HG03571 (cell line): ENCODE results near the gene ZBTB48.
"Not testable (repeated sequence)": the region's sequence is repeated elsewhere in the genome, so short reads cannot be mapped to it uniquely, and the experiment has no call there.

Source experiments
- ATAC-seq: cut with Tn5 transposase; IDR thresholded peaks from one replicate; pipeline ENCODE4 v1.9.1; 2021; ENCODE audit not compliant: unreplicated experiment

Gene ZBTB48

DNA sequence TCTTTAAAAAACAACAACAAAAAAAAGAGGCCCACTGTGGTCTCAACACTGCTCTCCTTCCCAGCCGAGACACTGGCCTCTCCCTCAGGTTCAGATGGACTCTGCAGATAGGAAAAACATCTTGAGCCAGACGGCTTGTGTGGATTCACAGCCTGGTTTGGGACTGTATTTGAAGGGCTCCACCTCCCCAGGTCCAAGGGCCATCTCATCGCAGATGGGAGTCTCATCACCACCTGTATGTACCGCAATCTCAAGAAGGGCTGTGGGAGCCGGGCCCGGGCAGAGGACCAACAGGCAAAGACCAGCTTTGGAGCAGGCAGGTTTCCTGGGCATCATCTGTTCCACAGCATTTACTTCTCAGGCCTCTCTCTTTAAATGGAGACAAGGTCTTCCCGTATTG lies 10.3 kb downstream of the ZBTB48 start:
- no peak for ATAC-seq

DNA sequence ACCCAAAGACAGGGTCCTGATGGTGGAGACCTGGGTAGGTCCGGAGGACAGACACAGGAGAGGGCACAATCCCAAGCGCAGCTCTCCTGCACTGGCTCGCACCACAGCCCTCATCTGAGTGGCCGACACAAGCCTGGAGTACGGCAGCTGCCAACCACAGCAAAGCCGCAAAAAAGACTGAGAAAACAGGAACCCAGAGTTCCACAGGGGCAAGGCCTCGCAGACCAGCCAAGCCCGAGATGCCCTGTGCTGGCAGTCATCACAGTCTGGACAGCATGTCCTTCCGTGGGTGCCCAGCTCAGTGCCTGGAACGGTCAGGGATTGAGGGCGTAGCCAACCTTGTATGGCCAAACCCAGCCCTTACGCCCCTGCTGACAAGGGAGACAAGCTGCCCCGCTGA lies 11.4 kb downstream of the ZBTB48 start:
- no peak for ATAC-seq

DNA sequence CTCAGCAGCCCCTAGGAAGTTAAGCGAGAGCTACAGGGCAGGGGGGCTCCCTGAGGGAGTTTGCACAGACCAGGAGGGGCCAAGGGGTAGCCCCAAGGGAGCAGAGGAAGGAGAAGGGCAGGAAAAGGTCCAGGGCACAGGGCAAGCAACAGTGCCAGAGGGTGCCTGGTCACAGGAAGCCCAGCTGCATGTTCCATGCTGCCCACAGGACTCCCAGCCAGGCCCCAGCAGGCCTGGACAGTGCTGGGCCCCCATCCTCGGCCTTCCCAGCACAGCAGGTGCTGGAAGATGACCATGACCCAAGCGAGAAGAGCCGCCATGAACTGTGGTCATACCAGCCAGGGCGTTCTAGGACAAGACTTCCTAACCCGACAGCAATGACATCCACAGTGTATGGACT lies 11.8 kb downstream of the ZBTB48 start:
- no peak for ATAC-seq

DNA sequence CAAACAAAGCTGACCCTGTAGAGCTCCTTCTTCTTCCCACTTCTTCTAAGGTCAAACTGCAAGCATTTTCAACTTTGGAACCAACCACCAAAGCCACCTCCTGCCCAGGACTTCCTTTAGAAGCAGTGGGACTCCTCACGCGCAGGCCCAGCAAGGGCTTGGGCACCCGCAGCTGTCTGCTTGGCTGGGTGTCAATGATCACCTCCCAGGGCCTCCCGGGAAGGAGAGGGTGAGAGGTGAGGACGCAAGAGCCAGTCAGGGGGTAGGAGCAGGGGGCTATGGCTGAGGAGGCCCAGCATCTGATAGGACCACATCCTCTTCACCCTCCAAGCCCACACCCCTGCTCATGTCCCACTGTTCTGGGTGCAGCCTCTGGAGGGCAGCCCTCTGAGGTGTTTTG lies 12.6 kb downstream of the ZBTB48 start:
- no peak for ATAC-seq

DNA sequence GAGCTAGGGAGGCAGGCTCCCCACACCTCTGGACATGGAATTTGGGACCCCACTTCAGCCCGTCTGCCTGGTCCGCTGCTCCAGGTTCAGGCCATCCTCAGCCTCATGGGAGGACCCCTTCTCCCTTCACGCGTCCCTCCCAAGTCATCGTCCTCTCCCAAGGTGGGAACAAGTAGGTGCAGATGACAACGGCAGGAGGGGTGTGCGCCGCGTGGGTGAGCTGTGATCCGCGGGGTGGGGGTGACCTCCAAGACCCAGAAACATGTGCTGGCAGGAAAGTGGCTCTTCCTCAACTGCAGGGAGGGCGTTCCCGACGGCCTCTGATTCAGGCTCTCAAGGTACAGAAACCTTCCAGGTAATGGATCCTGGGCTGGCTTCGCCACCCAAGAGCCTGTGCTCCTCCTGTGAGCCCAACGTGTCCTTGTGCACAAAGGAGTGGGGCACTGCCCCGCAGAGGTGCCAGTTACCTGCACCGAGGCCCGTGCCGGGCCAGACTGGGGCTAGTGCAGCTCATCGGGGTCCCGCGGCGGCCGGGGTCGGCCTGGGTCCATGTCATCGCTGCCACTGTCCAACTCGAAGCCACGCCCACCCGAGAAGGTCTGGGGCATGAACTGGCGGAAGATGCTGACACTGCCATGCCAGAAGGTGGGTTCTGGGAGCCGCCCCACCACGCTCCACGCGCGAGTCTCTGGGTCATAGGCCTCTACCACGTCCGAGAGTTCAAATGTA lies 13.2 kb downstream of the ZBTB48 start:
- no peak for ATAC-seq

DNA sequence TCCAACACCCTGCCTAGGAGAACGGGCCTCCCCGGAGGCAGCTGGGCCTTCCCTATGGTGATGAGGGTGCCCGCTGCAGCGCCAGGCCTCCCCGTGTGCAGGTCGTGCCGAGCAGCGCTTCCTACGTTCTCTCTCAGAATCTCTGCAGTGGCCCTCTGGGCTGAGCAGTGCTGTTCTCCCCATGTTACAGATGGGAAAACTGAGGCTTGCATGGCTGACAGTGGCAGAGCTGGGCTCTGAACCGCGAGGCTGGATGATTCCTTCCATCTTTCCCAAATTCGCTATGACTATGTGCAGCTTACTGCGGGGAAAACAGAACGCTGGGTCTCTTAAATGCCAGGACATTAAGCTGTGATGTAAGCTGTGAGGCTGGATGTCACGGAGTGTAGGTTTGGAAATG lies 14.0 kb downstream of the ZBTB48 start:
- no peak for ATAC-seq

DNA sequence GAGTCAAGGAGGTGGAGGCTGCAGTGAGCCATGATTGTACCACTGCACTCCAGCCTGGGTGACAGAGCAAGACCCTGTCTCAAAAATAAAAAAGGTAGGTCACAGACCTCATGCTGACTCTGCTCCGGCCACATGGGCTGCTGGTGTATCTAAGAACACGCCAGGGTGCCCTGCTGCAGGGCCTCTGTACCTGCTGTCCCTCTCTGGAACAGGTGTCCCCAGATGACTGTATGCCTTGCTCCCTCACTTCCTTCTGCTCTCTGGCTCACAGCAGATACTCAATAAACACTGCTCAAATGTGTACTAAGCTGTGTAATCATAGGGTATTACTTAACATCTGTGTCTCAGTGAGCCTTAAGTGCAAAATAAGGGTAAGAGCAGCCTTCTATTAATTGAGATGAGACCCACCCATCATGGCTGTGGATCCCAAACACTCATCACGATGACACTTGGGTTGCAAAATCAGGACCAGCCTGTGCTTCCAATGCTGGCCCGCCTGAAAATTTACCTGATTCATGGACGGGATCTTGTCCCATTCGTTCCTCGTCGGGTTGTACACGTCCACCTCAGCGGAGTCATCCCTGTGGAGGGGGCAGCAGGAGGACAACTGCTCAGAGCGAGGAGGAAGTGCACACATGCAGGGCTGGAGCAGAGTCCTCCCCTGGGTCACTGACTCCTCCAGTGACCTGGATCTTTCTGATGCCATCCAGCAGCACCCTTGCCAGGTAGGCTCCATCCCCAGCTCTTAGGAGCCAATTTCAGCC lies 15.4 kb downstream of the ZBTB48 start:
- ATAC-seq = no peak

DNA sequence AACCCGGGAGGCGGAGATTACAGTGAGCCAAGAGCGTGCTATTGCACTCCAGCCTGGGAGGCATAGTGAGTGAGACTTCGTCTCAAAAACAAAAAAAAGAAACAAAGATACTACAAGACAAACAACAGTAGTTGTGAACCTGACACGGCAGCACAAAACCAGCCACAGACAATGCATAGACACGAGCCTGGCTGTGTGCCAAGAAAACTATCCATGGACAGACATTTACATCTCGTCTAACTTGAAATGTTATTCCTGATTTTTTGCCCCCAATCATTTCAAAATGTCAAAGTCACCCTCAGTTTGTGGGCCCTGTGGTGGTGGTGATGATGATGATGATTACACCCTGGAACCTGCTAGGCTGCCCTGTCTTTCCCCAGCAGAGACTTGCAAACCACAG lies 16.6 kb downstream of the ZBTB48 start:
- no peak for ATAC-seq

DNA sequence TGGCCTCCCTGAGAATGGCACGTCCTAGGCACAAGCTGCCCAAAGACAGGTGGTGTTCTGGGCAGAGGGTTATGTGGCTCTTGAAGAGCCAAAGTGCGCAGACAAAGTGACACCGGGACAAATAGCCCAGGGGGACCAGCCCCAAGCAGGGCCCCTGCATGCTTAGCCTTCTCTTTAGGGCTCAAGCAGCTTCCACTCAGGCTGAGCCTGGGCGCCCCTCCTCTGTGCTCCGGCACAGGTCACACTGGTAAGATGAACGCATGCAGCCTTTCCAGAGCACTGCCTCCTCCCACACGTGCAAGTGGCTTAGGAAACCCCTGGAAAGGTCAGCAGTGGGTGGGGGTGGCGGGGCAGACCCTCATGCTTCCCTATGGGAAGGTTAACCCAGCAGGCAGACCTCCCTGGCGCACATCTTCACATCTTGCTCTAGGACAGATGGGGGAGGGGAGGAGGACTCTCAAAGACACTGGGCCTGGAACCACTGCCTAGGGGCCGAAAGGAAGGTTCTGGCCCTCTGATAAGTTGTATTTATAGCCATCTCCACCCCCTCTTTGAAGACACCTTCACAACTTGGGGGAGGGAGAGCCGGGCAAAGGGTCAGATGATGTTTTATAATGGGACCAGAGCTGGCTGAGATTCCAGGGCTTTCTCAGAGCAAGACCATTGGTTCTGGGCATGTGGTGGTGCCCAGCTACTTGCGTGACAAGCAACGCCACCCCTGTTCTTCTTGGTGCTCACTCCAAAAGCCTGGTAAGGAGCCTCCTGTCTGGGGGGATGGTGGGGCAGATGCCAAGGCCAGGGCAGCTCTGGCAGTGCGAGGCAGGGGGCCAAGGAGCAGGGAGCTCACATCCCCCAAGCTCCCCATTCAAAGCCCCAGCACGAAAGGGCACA lies 17.3 kb downstream of the ZBTB48 start:
- ATAC-seq = no peak

DNA sequence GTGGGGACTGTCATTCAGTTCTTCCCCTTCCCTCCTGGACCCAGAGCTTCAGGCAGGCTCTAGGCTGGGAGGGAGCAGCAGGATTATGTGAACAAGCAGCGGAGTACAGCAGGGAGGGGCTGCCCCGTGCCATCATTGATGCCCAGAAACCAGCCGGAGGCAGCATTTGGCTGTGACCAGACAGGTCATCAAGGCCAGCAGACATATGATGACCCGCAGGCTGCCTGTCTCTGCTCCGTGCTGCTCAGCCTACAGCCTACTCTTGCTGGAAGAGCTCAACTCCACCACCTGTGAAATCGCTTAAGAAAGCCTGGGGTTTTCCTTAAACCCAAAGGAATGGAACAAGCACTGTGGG lies 18.0 kb downstream of the ZBTB48 start:
- ATAC-seq = no peak

DNA sequence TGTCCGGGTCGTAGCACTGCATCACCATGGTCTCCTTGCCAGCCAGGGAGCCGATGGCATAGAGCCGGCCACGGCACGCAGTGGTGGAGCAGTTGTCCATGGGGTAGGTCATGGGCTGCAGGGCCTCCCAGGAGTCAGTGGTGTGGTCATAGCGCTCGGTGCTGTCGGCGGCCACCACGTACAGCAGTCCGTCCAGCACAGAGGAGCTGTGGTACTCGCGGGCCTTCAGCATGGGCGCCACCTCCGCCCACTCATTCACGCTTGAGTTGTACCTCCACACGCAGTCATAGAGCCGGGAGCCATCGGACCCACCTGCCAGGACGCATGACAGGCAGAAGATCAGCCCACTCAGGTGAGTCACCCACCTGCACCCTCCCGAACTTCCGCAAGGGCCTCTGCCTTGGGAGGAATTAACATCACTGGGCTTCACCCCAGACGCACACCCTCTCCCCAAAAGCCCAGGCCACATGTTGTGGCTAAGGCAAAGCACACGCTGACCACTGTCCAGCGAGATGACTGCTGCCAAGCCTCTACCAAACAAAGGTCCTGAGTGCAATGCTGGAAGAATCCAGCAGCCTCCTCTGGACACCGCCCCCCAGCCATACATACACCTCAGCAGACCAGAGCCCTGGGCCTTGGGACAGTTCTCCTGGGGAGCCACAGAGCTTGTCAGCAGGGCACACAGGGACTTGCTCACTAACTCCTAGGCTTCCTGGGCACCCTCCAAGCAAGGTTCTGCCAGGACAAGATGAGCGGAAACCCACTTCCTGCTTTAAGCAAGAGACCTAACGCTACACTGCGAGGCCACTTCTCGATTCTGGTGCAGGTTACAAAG lies 19.6 kb downstream of the ZBTB48 start:
- ATAC-seq = no peak

DNA sequence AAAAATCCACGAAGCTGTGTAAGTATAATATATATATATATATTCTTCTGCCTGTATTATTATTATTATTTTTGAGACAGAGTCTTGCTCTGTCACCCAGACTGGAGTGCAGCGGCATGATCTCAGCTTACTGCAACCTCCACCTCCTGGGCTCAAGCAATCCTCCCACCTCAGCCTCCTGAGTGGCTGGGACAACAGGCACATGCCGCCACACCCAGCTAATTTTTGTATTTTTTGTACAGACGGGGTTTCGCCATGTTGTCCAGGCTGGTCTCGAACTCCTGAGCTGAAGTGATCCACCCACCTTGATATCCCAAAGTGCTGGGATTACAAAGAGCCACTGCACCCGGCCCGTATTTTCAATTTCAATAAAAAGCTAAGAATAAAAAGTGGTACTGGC lies 20.2 kb downstream of the ZBTB48 start:
- ATAC-seq = not testable (repeated sequence)

DNA sequence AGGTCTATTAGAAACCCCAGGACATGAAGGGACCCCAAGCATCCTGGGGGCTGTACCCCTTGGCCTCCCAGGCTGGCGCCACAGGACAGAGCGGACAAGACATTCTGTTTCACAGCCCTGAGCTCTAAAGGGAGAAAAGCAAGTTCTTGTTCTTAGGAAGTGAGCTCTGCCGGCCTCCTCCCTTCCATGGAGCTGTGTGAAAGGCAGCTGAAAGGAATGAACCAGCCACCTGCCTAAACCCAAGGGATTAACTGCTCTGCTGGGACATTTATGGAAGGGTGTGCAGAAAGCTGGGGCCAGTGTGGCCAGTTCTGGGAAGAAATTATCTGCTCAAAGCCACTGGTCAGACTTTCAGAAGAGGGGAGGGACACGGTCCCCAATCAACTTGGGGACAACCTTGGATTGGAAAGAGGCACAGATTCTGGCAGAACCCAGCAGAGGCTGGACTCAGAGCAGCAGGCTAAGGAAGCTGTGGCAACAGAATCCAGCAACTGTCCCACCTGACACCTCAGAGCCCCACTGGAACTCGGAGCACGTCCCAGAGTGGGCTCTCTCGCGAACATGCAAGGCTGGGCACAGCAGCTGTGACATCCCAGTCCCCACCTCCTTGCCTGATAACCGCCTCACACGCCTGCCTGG lies 20.7 kb downstream of the ZBTB48 start:
- ATAC-seq = no peak

DNA sequence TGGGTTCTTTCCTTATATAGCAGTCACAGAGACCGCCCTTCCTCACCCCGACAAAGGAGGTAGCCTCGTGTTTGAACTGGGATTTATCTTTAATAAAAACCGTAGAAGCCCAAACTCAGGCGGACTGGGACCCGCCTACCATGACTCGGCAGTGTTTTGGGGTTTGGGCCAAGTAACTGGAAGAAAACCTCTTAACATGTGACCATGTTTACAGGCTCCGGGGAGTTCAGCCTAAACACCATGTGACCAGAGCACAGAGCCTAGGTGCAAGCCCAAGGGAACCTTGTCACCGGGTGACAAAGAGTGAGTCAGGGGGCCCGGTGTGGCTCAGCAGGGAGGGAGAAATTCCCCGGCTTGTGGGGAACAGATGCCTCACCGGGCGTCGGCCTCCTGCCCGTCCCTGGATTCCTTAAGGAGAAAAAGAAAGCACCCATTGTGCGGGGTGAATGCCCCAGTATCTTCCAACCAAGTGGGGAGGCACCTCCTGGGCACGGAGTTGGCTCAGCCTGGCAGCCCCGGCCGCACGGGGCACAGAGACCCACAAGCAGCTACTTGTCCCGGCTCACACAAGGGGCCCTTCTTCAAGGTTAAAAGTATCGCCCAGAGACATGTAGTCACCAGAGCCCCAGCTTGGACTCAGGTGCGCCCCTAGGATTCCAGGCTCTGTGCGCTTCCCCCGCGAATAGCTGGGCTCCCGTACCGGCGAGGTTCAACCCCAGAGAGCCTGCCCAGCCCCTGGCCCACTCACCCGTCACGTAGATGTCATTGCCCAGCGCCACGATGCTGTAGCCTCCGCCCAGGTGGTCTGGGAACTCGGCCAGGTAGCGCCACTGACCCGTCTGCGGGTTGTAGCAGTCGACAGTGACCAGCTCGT lies 21.5 kb downstream of the ZBTB48 start:
- ATAC-seq = no peak

DNA sequence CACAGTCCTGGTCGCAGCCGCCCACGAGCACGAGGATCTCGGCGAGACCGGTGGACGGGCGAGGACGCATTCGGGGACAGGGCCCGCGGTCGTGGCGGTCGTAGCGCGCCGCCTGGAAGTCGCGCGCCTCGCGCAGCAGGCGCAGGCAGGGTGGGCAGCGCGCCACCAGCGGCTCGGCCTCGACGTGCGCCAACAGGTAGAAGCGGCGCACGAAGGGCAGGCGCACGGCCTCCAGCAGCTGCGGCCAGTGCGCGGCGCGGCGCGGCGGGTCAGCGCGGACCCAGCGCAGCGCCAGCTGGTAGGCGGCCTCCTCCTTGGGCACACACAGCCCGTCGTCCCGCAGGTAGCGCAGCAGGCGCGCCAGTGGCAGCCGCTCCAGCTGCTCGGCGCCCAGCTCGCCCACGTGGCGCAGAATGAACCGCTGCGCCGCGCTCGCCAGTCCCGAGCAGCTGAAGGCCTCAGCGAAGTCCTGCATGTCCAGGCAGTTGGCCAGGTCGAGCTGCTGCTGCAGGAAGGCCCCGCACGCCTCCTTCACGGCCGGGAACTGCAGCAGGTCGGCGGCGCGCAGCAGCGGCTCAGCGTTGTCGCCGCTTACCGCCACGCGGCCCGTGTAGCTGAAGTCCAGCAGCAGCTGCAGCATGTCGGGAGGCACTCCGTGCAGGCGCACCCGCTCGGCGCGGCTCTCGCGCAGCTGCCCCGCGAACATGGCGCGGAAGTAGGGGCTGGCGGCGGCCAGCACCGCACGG lies 22.3 kb downstream of the ZBTB48 start:
- peak; percentile 38 for ATAC-seq

DNA sequence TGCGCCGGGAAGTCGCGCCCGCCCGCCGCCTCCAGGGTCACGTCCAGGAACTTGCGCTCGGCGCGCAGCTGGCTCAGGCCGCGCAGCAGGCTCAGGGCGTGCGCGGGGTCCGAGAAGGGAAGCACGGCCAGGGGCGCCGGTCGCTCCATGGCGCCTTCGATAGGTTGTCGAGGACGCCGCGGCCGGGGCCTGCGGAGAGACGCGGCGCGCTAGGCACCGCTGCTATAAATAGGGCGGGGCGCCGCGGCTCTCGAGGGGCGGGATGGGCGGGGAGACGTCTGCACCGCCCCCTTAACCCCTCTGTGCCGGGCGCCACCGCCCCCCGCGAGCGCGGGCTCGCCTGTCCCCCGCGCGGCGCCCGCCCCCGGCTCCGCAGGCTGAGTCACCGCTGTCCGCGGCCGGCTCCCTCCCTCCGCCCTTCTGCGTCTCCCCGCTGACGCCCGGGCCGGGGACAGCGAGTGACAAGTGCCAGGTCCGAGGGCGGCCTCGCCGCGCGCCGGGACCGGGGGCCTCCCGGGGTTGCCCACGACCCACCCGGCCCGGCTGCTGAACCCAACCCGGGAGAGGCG lies 23.0 kb downstream of the ZBTB48 start, which contains the start of gene KLHL21:
KLHL21 (minus strand) TSS at position 201 of the 569 bp plus-strand sequence; CDS start at position 149, 52 bp downstream.
- ATAC-seq = peak; percentile 48

DNA sequence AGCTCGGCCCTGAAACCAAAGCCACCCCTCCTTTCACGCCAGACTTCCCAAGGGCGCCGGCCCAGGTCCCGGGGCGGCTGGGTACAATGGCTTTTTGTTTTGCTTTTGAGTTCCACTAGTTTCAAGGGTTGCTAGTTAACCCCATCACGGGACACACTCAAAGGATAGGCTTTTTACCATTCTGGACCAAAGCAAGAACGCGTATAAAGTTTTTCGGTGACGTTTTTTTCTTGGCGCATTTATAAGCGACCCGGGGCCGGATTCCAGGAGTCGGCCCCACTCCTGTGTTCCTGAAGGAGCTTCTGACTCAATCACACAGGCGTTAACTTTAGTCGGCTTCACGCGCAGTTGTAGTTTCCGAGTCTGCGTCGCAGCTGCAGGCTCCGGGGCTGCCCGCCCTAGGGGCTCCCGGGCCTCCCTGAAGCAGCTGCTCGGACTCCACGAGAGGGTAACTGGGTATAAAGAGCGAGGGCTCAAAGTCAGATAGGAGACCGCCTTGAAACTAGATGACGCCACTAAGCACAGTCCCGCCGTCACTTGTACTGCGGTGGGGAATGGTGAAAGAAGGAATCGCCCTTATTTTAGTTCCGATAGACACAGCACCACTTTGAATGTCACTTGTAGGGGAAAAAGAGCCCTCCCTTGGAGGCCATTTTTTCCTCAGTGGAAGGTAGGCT lies 23.6 kb downstream of the ZBTB48 start:
- peak; percentile 24 for ATAC-seq
